ENCODE results near the gene ZFP3.

The ZFP3 gene

GRCh38 chr17:5032865-5033264 is 45.4 kb upstream of the ZFP3 start:
- no peak overlapping the region for H3K27ac ChIP-seq (ENCODE audit: low read length)

GRCh38 chr17:5033352-5034015 is 44.8 kb upstream of the ZFP3 start:
- Histone ChIP-seq H3K4me1 (ENCODE audit: insufficient read depth, low read length) (peaks cover 25% of the 10 kb centered on the region), H3K4me3 (ENCODE audit: low read depth in 1 of 2, low read length in 2 of 2) (no peak overlapping the region), H3K4me2 (ENCODE audit: insufficient read depth, low read length) (no peak overlapping the region), H3K36me3 (ENCODE audit: insufficient read depth, low read length) (no peaks in the 10 kb centered on the region), H3K27ac (ENCODE audit: low read length) (no peak overlapping the region; the same call in 1 of the 2 replicates), H2AFZ (ENCODE audit: low read depth, low read length) (no peak overlapping the region), H3K9ac (ENCODE audit: low read depth, low read length) (no peak overlapping the region), H3K79me2 (ENCODE audit: insufficient read depth, low read length) (no peaks in the 10 kb centered on the region), H3K9me3 (ENCODE audit: insufficient read depth, low read length, severe bottlenecking) (no peaks in the 10 kb centered on the region), H4K20me1 (ENCODE audit: insufficient read depth, low read length) (no peaks in the 10 kb centered on the region), H3K27me3 (ENCODE audit: insufficient read depth, low read length, poor library complexity) (no peaks in the 10 kb centered on the region)
- TF ChIP-seq, protein P1, sequence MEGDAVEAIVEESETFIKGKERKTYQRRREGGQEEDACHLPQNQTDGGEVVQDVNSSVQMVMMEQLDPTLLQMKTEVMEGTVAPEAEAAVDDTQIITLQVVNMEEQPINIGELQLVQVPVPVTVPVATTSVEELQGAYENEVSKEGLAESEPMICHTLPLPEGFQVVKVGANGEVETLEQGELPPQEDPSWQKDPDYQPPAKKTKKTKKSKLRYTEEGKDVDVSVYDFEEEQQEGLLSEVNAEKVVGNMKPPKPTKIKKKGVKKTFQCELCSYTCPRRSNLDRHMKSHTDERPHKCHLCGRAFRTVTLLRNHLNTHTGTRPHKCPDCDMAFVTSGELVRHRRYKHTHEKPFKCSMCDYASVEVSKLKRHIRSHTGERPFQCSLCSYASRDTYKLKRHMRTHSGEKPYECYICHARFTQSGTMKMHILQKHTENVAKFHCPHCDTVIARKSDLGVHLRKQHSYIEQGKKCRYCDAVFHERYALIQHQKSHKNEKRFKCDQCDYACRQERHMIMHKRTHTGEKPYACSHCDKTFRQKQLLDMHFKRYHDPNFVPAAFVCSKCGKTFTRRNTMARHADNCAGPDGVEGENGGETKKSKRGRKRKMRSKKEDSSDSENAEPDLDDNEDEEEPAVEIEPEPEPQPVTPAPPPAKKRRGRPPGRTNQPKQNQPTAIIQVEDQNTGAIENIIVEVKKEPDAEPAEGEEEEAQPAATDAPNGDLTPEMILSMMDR (IDR thresholded peaks at IDR 0.05; ENCODE audit: borderline replicate concordance, extremely low read depth, low read length, poor library complexity, severe bottlenecking), result no peak
- no peak for TF ChIP-seq EZH2 (IDR thresholded peaks at IDR 0.05; ENCODE audit: borderline replicate concordance, low read depth, low read length, severe bottlenecking)
- DNase-seq, result no peak
- no peak for ATAC-seq (ENCODE audit: insufficient read depth, low read depth)

More at GRCh38 chr17:5032865-5033264, 45.4 kb upstream of the ZFP3 start:
- Histone ChIP-seq H3K4me1 (ENCODE audit: insufficient read depth, low read length) (peaks cover 25% of the 10 kb centered on the region), H2AFZ (ENCODE audit: low read depth, low read length) (no peak overlapping the region), H4K20me1 (ENCODE audit: insufficient read depth, low read length) (no peaks in the 10 kb centered on the region), H3K79me2 (ENCODE audit: insufficient read depth, low read length) (no peaks in the 10 kb centered on the region), H3K27me3 (ENCODE audit: insufficient read depth, low read length, poor library complexity) (no peaks in the 10 kb centered on the region), H3K9ac (ENCODE audit: low read depth, low read length) (no peak overlapping the region), H3K4me2 (ENCODE audit: insufficient read depth, low read length) (peak overlapping the region; percentile 97; the same call in 1 of the 2 replicates), H3K9me3 (ENCODE audit: insufficient read depth, low read length, severe bottlenecking) (no peaks in the 10 kb centered on the region), H3K36me3 (ENCODE audit: insufficient read depth, low read length) (no peaks in the 10 kb centered on the region), H3K4me3 (ENCODE audit: low read depth in 1 of 2, low read length in 2 of 2) (no peak overlapping the region)
- no peak for ATAC-seq (ENCODE audit: insufficient read depth, low read depth)
- no peak for TF ChIP-seq EZH2 (IDR thresholded peaks at IDR 0.05; ENCODE audit: borderline replicate concordance, low read depth, low read length, severe bottlenecking)
- TF ChIP-seq, protein P1 (IDR thresholded peaks at IDR 0.05; ENCODE audit: borderline replicate concordance, extremely low read depth, low read length, poor library complexity, severe bottlenecking), result no peak
- DNase-seq, result no peak

DNA sequence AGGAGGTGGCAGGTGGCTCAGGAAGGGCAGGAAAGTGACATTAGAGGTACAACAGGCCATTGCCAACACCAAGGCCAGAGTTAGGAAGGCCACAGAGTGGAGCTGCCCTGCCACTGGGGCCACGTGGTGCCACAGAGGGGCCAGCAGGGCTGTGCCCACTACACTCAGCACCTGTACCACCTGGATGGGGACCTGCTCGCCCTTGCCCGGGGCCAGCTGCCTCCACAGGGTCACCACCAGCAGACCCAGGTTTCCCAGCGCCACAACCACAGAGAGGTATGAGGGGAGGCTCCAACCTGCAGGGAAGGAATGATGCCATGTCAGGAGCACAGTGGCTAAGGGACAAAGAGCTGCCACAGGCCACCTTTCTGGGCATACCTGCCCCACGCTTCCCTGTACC is 44.2 kb upstream of the ZFP3 start:
- no peak overlapping the region for H2AFZ ChIP-seq (ENCODE audit: low read depth, low read length)
- H3K4me1 ChIP-seq (ENCODE audit: insufficient read depth, low read length), result peaks cover 25% of the 10 kb centered on the region
- DNase-seq, result no peak
- no peak overlapping the region for H3K27ac ChIP-seq (ENCODE audit: low read length)
- no peaks in the 10 kb centered on the region for H3K27me3 ChIP-seq (ENCODE audit: insufficient read depth, low read length, poor library complexity)
- no peak overlapping the region for H3K4me3 ChIP-seq (ENCODE audit: low read depth in 1 of 2, low read length in 2 of 2)
- no peak for TF ChIP-seq EZH2 (IDR thresholded peaks at IDR 0.05; ENCODE audit: borderline replicate concordance, low read depth, low read length, severe bottlenecking)
- H3K9me3 ChIP-seq (ENCODE audit: insufficient read depth, low read length, severe bottlenecking), result no peaks in the 10 kb centered on the region
- ATAC-seq (ENCODE audit: insufficient read depth, low read depth), result no peak
- H4K20me1 ChIP-seq (ENCODE audit: insufficient read depth, low read length), result no peaks in the 10 kb centered on the region
- no peak overlapping the region for H3K4me2 ChIP-seq (ENCODE audit: insufficient read depth, low read length)
- H3K36me3 ChIP-seq (ENCODE audit: insufficient read depth, low read length), result no peaks in the 10 kb centered on the region
- no peaks in the 10 kb centered on the region for H3K79me2 ChIP-seq (ENCODE audit: insufficient read depth, low read length)
- H3K9ac ChIP-seq (ENCODE audit: low read depth, low read length), result no peak overlapping the region

- Histone ChIP-seq H3K4me2 (ENCODE audit: insufficient read depth, low read length) (no peak overlapping the region), H3K9me3 (ENCODE audit: insufficient read depth, low read length, severe bottlenecking) (no peaks in the 10 kb centered on the region), H2AFZ (ENCODE audit: low read depth, low read length) (no peak overlapping the region), H3K4me3 (ENCODE audit: low read depth in 1 of 2, low read length in 2 of 2) (no peak overlapping the region), H3K79me2 (ENCODE audit: insufficient read depth, low read length) (no peaks in the 10 kb centered on the region), H3K9ac (ENCODE audit: low read depth, low read length) (no peak overlapping the region), H4K20me1 (ENCODE audit: insufficient read depth, low read length) (no peaks in the 10 kb centered on the region), H3K27ac (ENCODE audit: low read length) (no peak overlapping the region), H3K4me1 (ENCODE audit: insufficient read depth, low read length) (peaks cover 25% of the 10 kb centered on the region), H3K27me3 (ENCODE audit: insufficient read depth, low read length, poor library complexity) (no peaks in the 10 kb centered on the region), H3K36me3 (ENCODE audit: insufficient read depth, low read length) (no peaks in the 10 kb centered on the region)
- TF ChIP-seq, protein P1 (IDR thresholded peaks at IDR 0.05; ENCODE audit: borderline replicate concordance, extremely low read depth, low read length, poor library complexity, severe bottlenecking), result no peak
- no peak for TF ChIP-seq EZH2 (IDR thresholded peaks at IDR 0.05; ENCODE audit: borderline replicate concordance, low read depth, low read length, severe bottlenecking)
- ATAC-seq (ENCODE audit: insufficient read depth, low read depth), result no peak
- no peak for DNase-seq
Observed at GRCh38 chr17:5034651-5035050, 43.6 kb upstream of the ZFP3 start.

Measured in DND-41 (cell line).